ENCODE measurements around the gene PTPRM. TPM values are rescaled to one million over a fixed set of nuclear protein-coding genes. Genes with fewer than 3 reads are reported as not detected.

The PTPRM gene
- total RNA-seq, 1 experiment from 2014 or later, result 45.6 TPM

- H3F3A ChIP-seq (ENCODE audit: low read length, unreplicated experiment), result no peaks in the 10 kb centered on the region
- H3K4me1 ChIP-seq (ENCODE audit: insufficient read depth, low read length), result peaks cover 11% of the 10 kb centered on the region; the same call in 1 of the 2 replicates
- TF ChIP-seq EZH2phosphoT487 (IDR thresholded peaks at IDR 0.05; ENCODE audit: borderline replicate concordance, low read length), result no peak
- no peak for TF ChIP-seq CTCF (conservative IDR thresholded peaks at IDR 0.05; ENCODE audit: low read depth, low read length)
- TF ChIP-seq EZH2 (IDR thresholded peaks at IDR 0.05; ENCODE audit: low read length, unreplicated experiment), result no peak
- H3K27ac ChIP-seq (ENCODE audit: low read length), result no peak overlapping the region
- no peaks in the 10 kb centered on the region for H4K20me1 ChIP-seq (ENCODE audit: low read length)
- no peaks in the 10 kb centered on the region for H3K36me3 ChIP-seq (ENCODE audit: low read depth, low read length)
- ATAC-seq (no peak), DNase-seq (no peak)
- CTCF ChIA-PET, result no interaction called here
- no peak overlapping the region for H3K4me3 ChIP-seq (ENCODE audit: low read length)
- intact Hi-C loops (cut with micrococcal nuclease), result loop anchor here (10.0 kb wide), 1 partner anchor 475 kb away; no protein-coding TSS in a partner anchor
- H3K4me2 ChIP-seq (ENCODE audit: low read length), result no peak overlapping the region
- no peak overlapping the region for H3K9ac ChIP-seq (ENCODE audit: low read length)
- no TSS peak for BruUV-seq (replicated peaks)
- H3K9me2 ChIP-seq (replicated peaks; ENCODE audit: low read length), result no peaks in the 10 kb centered on the region
- peaks cover 8% of the 10 kb centered on the region; the same call in 1 of the 2 replicates for H3K9me3 ChIP-seq (ENCODE audit: low read length)
- POLR2A ChIA-PET (ENCODE audit: unreplicated experiment), result no interaction called here
- no peaks in the 10 kb centered on the region; the same call in 1 of the 2 replicates for H3K79me2 ChIP-seq (ENCODE audit: low read length)
- no peaks in the 10 kb centered on the region for H3K27me3 ChIP-seq (ENCODE audit: low read length)
- H2AFZ ChIP-seq (ENCODE audit: low read length), result no peak overlapping the region
Observed at GRCh38 chr18:7750095-7750663, 183.1 kb downstream of the PTPRM start.

GRCh38 chr18:7750966-7751365 lies 183.8 kb downstream of the PTPRM start:
- no peak overlapping the region for H3K27ac ChIP-seq (ENCODE audit: low read length)
- no peaks in the 10 kb centered on the region for H3K9me2 ChIP-seq (replicated peaks; ENCODE audit: low read length)
- peaks cover 2% of the 10 kb centered on the region; the same call in 1 of the 2 replicates for H3K9me3 ChIP-seq (ENCODE audit: low read length)
- peaks cover 11% of the 10 kb centered on the region; the same call in 1 of the 2 replicates for H3K4me1 ChIP-seq (ENCODE audit: insufficient read depth, low read length)
- ChIA-PET CTCF (no interaction called here), POLR2A (ENCODE audit: unreplicated experiment) (no interaction called here)
- intact Hi-C loops (cut with micrococcal nuclease), result loop anchor here (10.0 kb wide), 1 partner anchor 476 kb away; no protein-coding TSS in a partner anchor
- no peaks in the 10 kb centered on the region for H3K36me3 ChIP-seq (ENCODE audit: low read depth, low read length)
- H4K20me1 ChIP-seq (ENCODE audit: low read length), result no peaks in the 10 kb centered on the region
- no peak overlapping the region for H3K4me3 ChIP-seq (ENCODE audit: low read length)
- H3K79me2 ChIP-seq (ENCODE audit: low read length), result no peaks in the 10 kb centered on the region; the same call in 1 of the 2 replicates
- no peak overlapping the region for H3K9ac ChIP-seq (ENCODE audit: low read length)
- no TSS peak for BruUV-seq (replicated peaks)
- no peaks in the 10 kb centered on the region for H3F3A ChIP-seq (ENCODE audit: low read length, unreplicated experiment)
- ATAC-seq (no peak), DNase-seq (no peak)
- H2AFZ ChIP-seq (ENCODE audit: low read length), result no peak overlapping the region
- no peaks in the 10 kb centered on the region for H3K27me3 ChIP-seq (ENCODE audit: low read length)
- TF ChIP-seq CTCF (conservative IDR thresholded peaks at IDR 0.05; ENCODE audit: low read depth, low read length), result no peak
- no peak for TF ChIP-seq EZH2phosphoT487 (IDR thresholded peaks at IDR 0.05; ENCODE audit: borderline replicate concordance, low read length)
- TF ChIP-seq EZH2 (IDR thresholded peaks at IDR 0.05; ENCODE audit: low read length, unreplicated experiment), result no peak
- no peak overlapping the region for H3K4me2 ChIP-seq (ENCODE audit: low read length)

GRCh38 chr18:7754258-7754657 lies 187.1 kb downstream of the PTPRM start:
- ATAC-seq (no peak), DNase-seq (peak; percentile 15)
- Histone ChIP-seq H3K9me3 (ENCODE audit: low read length) (no peaks in the 10 kb centered on the region), H3F3A (ENCODE audit: low read length, unreplicated experiment) (no peaks in the 10 kb centered on the region), H3K4me3 (ENCODE audit: low read length) (no peak overlapping the region), H4K20me1 (ENCODE audit: low read length) (no peaks in the 10 kb centered on the region), H3K27ac (ENCODE audit: low read length) (no peak overlapping the region), H3K79me2 (ENCODE audit: low read length) (peaks cover 5% of the 10 kb centered on the region; the same call in 1 of the 2 replicates), H3K9ac (ENCODE audit: low read length) (no peak overlapping the region), H3K36me3 (ENCODE audit: low read depth, low read length) (no peaks in the 10 kb centered on the region), H3K4me2 (ENCODE audit: low read length) (no peak overlapping the region), H2AFZ (ENCODE audit: low read length) (no peak overlapping the region), H3K4me1 (ENCODE audit: insufficient read depth, low read length) (peaks cover 15% of the 10 kb centered on the region), H3K9me2 (replicated peaks; ENCODE audit: low read length) (no peaks in the 10 kb centered on the region), H3K27me3 (ENCODE audit: low read length) (no peaks in the 10 kb centered on the region)
- ChIA-PET CTCF (no interaction called here), POLR2A (ENCODE audit: unreplicated experiment) (no interaction called here)
- intact Hi-C loops (cut with micrococcal nuclease), result loop anchor here (10.0 kb wide), 1 partner anchor 479 kb away; no protein-coding TSS in a partner anchor
- no TSS peak for BruUV-seq (replicated peaks)
- TF ChIP-seq CTCF (conservative IDR thresholded peaks at IDR 0.05; ENCODE audit: low read depth, low read length), result no peak
- no peak for TF ChIP-seq EZH2phosphoT487 (IDR thresholded peaks at IDR 0.05; ENCODE audit: borderline replicate concordance, low read length)
- TF ChIP-seq EZH2 (IDR thresholded peaks at IDR 0.05; ENCODE audit: low read length, unreplicated experiment), result no peak
